Testis (tissue), 3 donors: ENCODE measurements around the gene ATG9A. TPM values are rescaled to one million over a fixed set of nuclear protein-coding genes. Genes with fewer than 3 reads are reported as not detected.

ENCODE experiments used
- DNase-seq: peaks from one replicate; pipeline ENCODE4 v3.0.0-alpha.2; 2019
- H3K27ac ChIP-seq, 2 donors: fragments of 200-600 bp; sonication (generic); one replicate each; pipeline ENCODE4 v1.5.1; 2019
- H3K27me3 ChIP-seq: fragments of 200-600 bp; sonication (generic); one replicate; pipeline ENCODE4 v1.5.1; 2019
- H3K36me3 ChIP-seq: fragments of 200-600 bp; sonication (generic); one replicate; pipeline ENCODE4 v1.5.1; 2017; ENCODE audit warnings: low read depth; ENCODE audit errors: missing control alignments
- H3K4me1 ChIP-seq: fragments of 200-600 bp; sonication (generic); one replicate; pipeline ENCODE4 v1.5.1; 2019
- H3K4me3 ChIP-seq, 2 donors: fragments of 200-600 bp; sonication (generic); one replicate each; pipeline ENCODE4 v1.5.1; 2017 to 2019
- H3K9me3 ChIP-seq: fragments of 200-600 bp; sonication (generic); one replicate; pipeline ENCODE4 v1.5.1; 2017
- POLR2A ChIP-seq: fragments of 450-650 bp; IDR thresholded peaks from one replicate; pipeline ENCODE4 v1.6.1; 2017; ENCODE audit warnings: antibody characterized with exemption, mild to moderate bottlenecking, moderate library complexity
- WGBS, 2 donors: methylation state at CpG; one replicate each; pipeline ENCODE4 v1.1.5; 2018; 5-methylcytosine and 5-hydroxymethylcytosine counted together
- intact Hi-C: fragments of 100-400 bp; cut with DNase I; formaldehyde crosslinking; loops from one replicate; pipeline ENCODE4 v1.15.1; 2023; ENCODE audit warnings: low total_unique reads
- polyA plus RNA-seq: library from polyadenylated mRNA; stranded (reverse); fragments of 350-450 nt; fragmentation: Illumina TruSeq; extraction: RNeasy Lipid Tissue Mini Kit (QIAGEN cat#74804); gene quantifications from one replicate; pipeline ENCODE4 v1.2.3, GENCODE V29; 2014; ENCODE audit warnings: low read depth, low replicate concordance; ENCODE audit not compliant: insufficient read depth
- total RNA-seq, 2 donors: library from RNA; depleted of rRNA; stranded (reverse); fragments of >200 nt; gene quantifications; one replicate each; pipeline ENCODE4 v1.2.3, GENCODE V29; 2016
- TF ChIP-seq, protein P1 (sequence below), 3 experiments: fragments of 450-650 bp in 2 of 3; fragments of 200-600 bp in 1 of 3; sonication (generic) in 1 of 3; IDR thresholded peaks; one replicate each; pipeline ENCODE4 v1.5.1; 2016 to 2019; ENCODE audit warnings: antibody characterized with exemption in 3 of 3, mild to moderate bottlenecking in 2 of 3, moderate library complexity in 1 of 3

ATG9A gene
- total and polyA plus RNA-seq, 3 donors from 2014 or later: 115 to 207 (median 125) TPM

DNA sequence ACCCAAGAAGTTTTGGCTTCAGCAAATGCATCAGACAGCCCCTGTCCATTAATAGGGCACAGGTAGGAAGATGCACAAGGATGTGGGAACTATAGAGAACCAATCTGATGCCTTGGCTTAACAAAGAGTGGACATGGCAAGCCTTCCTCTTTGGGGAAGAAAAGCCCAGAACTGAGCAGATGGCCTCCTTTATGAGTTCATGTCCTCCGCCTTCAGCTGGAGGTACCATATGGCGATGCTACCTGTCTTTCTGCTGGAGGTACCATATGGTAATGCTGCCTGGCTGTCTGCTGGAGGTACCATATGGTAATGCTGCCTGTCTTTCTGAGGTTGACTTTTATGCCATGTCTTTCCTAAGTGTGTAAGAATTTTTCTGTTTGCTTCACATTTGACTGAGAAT is 45.3 kb downstream of the ATG9A start:
- no peak overlapping the region for H3K27ac ChIP-seq
- H3K9me3 ChIP-seq: no peaks in the 10 kb centered on the region
- intact Hi-C loops: no loop called here
- 98 to 100% methylated on average over 2 of the region's 2 CpGs for WGBS, 2 donors
- H3K36me3 ChIP-seq: no peaks in the 10 kb centered on the region
- H3K4me1 ChIP-seq: peaks cover 5% of the 10 kb centered on the region
- H3K27me3 ChIP-seq: no peaks in the 10 kb centered on the region
- no peak overlapping the region for H3K4me3 ChIP-seq
- TF ChIP-seq, protein P1, sequence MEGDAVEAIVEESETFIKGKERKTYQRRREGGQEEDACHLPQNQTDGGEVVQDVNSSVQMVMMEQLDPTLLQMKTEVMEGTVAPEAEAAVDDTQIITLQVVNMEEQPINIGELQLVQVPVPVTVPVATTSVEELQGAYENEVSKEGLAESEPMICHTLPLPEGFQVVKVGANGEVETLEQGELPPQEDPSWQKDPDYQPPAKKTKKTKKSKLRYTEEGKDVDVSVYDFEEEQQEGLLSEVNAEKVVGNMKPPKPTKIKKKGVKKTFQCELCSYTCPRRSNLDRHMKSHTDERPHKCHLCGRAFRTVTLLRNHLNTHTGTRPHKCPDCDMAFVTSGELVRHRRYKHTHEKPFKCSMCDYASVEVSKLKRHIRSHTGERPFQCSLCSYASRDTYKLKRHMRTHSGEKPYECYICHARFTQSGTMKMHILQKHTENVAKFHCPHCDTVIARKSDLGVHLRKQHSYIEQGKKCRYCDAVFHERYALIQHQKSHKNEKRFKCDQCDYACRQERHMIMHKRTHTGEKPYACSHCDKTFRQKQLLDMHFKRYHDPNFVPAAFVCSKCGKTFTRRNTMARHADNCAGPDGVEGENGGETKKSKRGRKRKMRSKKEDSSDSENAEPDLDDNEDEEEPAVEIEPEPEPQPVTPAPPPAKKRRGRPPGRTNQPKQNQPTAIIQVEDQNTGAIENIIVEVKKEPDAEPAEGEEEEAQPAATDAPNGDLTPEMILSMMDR (IDR thresholded peaks at IDR 0.05): no peak
- TF ChIP-seq POLR2A: no peak
- DNase-seq: peak; percentile 7

DNA sequence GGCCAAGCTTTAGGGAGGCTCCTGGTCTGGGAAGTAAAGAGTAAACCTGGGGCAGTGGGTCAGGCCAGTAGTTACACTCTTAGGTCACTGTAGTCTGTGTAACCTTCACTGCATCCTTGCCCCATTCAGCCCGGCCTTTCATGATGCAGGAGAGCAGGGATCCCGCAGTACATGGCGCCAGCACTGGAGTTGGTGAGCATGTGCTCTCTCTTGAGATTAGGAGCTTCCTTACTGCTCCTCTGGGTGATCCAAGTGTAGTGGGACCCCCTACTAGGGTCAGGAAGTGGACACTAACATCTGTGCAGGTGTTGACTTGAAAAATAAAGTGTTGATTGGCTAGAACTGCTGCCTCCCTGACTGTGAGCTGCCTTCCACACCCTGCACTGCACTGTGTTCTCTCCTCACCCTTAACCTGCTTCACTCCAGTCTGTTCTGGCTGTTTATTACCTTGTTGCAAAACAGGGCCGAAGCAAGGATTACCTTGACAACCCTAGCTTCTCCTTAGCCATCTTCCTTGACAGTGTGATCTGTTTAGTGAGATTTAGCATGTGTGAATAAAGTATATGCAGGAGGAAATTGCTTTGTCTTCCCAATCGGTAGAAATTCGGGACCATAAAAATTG is 46.2 kb downstream of the ATG9A start:
- peak; percentile 13 for DNase-seq
- no peak for TF ChIP-seq POLR2A
- TF ChIP-seq, protein P1 (IDR thresholded peaks at IDR 0.05): no peak
- H3K4me3 ChIP-seq: no peak overlapping the region
- no peaks in the 10 kb centered on the region for H3K9me3 ChIP-seq
- intact Hi-C loops: no loop called here
- H3K27me3 ChIP-seq: no peaks in the 10 kb centered on the region
- peaks cover 11% of the 10 kb centered on the region for H3K4me1 ChIP-seq
- H3K27ac ChIP-seq: no peak overlapping the region
- 92 to 93% methylated on average over 6 of the region's 6 CpGs for WGBS, 2 donors
- H3K36me3 ChIP-seq: no peaks in the 10 kb centered on the region

- H3K27me3 ChIP-seq: no peaks in the 10 kb centered on the region
- H3K36me3 ChIP-seq: no peaks in the 10 kb centered on the region
- 60 to 82% methylated on average over 4 to 8 of the region's 8 CpGs for WGBS, 2 donors
- H3K4me3 ChIP-seq: no peak overlapping the region
- TF ChIP-seq, protein P1 (IDR thresholded peaks at IDR 0.05): no peak
- TF ChIP-seq POLR2A: no peak
- peak; percentile 12 for DNase-seq
- no peak overlapping the region for H3K27ac ChIP-seq
- no peaks in the 10 kb centered on the region for H3K9me3 ChIP-seq
- intact Hi-C loops: no loop called here
- peaks cover 11% of the 10 kb centered on the region for H3K4me1 ChIP-seq
Observed at GRCh38 chr2:219182331-219183150, 46.9 kb downstream of the ATG9A start.

DNA sequence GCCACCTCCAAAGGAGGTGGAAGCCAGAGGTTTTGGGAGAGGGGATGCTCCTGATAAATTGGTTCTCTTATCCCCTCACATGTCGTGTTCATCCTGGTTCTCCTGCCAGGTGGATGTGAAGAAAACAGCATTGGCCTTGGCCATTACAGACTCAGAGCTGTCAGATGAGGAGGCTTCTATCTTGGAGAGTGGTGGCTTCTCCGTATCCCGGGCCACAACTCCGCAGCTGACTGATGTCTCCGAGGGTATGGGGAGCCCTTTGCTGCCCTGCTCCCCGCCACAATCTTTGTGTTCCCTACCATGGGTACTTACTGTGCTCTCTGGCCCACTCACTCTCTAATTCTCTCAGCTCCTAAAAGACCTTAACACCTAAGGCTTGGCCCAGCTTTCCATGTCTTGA is 47.9 kb downstream of the ATG9A start:
- H3K27ac ChIP-seq: no peak overlapping the region
- no peaks in the 10 kb centered on the region for H3K9me3 ChIP-seq
- WGBS, 2 donors: 91 to 92% methylated on average over 6 of the region's 6 CpGs
- intact Hi-C loops: no loop called here
- peak; percentile 6 for DNase-seq
- no peaks in the 10 kb centered on the region for H3K27me3 ChIP-seq
- H3K4me1 ChIP-seq: peaks cover 11% of the 10 kb centered on the region
- TF ChIP-seq, protein P1 (IDR thresholded peaks at IDR 0.05): no peak
- TF ChIP-seq POLR2A: no peak
- no peaks in the 10 kb centered on the region for H3K36me3 ChIP-seq
- H3K4me3 ChIP-seq: no peak overlapping the region
